Activated CD4-positive, alpha-beta T cell treated with anti-CD3 and anti-CD28 coated beads for 1 hour (primary cell): ENCODE measurements around the gene HAGHL.
"Not testable (repeated sequence)": the region's sequence is repeated elsewhere in the genome, so short reads cannot be mapped to it uniquely, and the experiment has no call there.

Experiments used
- DNase-seq: peaks from one replicate; pipeline ENCODE4 v3.0.0-alpha.2; 2020

Gene HAGHL

DNA sequence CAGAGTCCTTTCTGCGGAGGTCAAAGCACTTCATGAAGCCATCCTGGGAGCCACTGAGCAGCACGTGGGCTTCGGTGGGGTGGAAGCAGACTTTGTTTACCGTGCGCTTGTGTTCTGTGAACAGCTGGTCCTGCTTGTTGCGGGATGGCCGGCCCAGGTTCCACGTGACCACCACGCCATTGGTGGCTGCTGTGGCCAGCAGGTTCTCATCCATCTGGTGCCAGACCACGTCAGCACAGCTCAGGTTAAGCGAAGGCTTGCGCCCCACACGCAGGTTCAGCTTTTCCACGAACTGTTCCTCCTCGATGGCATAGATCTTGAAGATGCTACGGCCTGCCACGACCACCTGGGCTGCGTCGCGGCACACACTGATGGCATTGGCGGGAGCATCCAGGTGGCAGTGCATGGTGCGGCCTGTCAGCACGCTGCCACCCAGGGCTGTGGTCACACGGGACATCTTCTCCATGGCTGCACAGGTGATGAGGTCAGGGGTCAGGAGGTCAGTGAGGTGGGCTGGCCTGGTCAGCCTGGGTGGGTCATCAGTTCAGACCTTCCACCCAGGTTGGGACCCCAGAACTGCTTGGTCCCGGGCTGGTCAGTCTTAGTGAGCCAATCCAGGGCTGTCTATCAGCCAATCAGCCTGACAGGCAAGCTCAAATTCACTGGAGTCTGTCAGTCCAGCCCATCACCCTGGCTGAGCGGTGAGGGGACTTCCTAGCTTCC, 37.6 kb upstream of the HAGHL start:
- DNase-seq: no peak

DNA sequence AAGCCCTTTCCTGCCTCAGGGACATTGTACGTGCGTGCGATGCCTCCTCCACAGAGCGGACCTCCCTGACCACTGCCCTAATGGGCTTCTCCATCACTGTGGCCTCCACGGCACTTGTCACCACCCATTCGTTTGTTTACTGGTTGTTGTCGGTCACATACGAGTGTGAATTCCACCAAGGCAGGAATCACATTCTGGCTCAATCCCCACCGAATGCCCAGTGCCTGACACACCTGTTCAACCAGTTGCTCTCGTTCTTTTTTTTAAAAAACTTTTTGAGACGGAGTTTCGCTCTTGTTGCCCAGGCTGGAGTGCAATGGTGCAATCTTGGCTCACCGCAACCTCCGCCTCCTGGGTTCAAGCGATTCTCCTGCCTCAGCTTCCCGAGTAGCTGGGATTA, 35.7 kb upstream of the HAGHL start:
- DNase-seq: not testable (repeated sequence)

DNA sequence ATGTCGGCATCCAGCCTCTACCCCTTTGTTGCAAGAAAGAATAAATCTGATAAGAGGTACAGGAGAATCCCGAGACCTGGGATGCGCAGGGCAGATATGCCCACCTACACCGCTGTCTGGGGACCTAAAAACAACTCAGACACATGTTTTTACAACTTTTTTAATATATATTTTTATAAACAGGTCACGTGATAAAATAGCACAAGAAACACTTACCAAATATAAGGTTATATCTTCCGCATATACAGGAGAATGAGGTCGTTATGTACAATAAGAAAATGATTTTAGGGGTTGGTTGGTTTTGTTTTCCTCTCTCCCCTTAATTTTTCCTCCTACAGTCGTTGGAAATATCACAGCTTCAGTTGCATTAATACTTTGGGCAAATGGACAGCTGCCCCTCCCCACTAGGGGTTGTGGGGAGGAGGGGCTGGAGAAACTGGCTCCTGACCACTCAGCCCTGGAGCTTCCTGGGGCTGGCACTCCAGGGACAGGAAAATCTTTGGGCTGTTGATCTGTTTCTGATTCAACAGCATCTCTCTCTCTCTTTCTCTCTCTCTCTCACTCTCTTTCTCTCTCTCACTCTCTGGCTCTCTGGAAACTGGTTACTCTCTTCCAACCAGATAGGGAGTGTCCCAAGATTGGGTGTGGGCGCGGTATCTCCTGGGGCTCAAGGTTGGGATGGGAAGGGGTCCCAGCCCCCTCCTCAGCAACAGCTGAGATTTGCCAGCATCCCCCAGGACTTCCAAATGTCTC, 34.4 kb upstream of the HAGHL start:
- no peak for DNase-seq

DNA sequence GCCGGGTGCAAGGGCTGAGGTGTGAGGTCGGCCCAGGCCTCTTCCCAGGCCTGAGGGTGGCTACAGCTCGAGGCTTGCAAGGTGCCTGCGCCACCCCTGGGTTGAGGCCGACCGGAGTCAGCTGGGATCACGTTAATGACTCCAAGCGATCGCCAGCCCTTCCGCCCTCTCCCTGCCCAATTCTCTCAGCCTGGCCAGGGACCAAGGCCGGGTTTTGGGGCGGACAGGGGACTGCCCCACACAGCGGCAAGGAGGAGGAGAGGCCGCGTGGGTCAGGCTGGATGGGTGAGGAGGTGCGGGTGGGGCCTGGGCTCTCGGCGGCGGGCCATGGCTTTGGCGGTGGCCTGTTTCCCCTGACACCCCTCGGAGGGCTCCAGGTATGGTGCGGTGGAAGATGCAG, 33.5 kb upstream of the HAGHL start:
- DNase-seq: no peak

DNA sequence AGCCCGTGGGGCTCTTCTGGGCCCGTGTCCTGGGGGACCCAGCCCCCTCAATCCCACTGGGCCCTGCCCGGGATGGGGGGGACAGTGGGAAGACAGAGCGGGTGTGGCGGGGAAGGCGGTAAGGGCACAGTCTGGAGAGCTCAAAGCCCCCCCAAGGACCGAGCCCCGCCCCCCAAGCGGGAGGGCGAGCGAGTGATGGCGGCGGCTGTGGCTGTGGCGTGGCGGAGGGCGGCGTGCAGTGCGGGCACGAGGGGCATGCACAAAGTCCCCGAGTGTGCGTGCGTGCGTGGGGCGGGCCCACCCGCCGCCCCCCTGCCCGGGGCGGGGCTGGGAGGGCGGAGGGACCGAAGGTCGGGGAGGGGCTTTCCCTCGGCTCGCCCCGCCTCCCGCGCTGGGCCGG, 33.1 kb upstream of the HAGHL start:
- no peak for DNase-seq

DNA sequence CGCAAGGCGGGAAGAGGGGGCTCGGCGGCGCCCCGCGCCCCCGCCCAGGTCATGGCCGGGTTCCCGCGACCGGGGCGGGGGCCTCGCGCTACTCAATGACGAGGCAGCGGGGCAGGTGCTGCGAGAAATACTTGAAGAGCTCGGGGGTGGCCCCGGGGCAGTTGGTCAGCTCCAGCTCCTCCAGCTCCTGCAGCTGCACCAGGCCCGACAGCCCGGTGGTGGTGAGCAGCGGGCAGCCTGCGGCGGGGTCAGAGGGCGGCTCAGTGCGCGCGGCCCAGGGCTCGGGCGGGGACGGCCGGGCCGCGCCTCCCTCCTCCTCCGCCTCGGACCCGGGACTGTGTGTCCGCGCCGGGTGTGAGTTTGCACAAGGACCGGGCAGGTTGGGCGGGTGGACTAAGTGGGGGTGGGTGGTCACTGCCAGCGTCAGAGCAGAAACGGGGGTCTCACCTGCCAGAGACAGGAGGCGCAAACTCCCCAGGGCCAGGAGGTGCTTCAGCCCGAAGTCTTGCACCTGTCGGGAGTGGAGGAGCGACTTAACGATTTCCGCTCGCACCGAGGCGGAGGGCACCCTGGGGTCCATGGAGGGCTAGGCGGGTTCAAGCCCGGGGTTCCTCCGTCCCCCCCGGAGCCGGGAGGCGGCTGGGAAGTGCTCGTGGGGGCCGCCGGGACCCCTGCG, 32.6 kb upstream of the HAGHL start:
- no peak for DNase-seq

DNA sequence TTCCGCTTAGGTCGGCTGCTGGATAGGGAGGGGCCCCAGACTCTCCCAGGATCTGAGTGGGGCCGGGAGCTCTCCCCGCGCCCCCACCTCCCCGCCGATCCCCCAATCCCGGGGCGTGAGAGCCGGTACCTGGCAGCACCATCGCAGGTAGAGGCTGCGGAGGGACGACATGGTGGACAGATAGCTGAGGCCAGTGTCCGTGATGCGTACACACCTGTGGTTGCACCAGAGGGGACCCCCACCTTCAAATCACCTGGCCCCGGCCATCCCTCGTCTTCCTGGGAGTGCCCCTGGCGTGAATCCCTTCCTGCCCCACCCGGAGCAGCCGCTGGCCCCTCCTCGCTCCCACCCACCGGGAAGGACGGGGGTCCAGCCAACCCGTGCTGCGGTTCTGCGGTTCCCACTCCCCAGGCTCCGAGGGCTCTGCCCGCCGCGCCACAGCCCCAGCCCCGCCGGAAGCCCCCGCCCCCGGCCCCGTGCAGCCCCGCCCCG, 32.0 kb upstream of the HAGHL start:
- DNase-seq: no peak

DNA sequence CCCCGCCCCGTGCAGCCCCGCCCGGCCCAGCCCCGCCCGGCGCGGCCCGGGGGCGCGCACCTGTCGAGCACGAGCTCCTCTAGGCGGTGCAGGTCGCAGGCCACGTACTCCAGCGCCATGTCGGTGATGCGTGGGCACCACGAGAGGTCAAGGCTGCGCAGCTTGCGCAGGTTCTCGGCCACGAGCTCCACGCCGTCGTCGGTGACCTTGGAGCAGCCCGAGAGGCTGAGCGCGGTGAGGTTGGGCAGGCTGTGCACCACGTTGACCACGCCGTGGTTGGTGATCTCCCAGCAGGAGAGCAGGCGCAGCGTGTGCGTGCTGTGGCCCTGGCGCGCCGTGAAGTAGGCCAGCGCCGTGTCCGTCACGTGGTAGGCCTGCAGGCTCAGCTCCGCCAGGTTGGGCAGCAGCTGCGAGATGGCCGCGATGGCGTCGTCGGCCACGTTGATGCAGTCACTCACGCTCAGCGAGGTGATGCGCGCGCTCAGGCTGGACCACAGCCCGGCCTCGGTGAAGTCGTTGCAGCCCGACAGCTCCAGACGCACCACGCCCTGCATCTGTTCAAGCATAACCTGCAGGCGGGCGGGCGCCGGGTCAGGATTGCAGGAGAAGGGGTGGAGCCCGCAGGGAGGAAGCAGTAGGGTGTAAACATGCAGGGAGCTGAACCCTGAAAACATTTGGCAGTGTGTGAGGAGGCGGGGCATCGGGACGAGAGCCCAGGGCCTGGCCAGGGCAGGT, 31.4 kb upstream of the HAGHL start:
- peak; percentile 61 for DNase-seq

DNA sequence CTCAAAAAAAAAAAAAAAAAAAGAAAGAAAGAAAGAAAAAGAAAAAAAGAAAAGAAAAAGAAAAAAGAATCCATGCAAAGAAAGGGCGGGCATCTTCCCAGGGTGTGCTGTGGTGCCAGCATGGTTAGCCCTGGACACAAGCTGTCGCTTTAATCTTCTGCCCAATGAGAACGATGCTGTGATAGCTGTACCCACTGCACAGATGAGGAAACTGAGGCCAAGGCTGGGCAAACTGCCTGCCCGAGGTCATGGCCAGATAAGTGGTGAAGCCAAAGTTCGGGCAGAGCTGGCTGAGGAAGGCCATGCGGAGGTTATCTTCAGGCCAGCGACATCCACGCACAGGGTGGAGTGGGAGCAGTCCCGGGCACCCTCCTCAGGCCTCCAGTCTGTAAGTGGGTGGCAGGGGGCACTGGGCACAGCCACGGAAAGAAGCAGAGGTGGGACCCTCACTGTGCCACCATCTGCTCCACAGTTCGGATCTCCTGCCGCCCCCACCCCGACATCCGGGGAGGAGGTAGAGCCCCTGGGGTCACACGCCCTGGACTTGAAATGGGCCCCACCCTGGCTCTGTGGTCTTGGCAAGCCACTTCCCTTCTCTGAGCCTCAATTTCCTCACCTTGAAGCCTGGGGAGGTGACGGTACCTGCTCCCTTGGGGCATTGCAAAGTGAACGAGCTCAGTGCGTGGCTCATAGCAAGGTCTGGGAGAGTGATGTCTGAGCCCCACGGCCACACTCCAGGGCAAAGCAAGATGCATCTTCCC, 27.8 kb upstream of the HAGHL start:
- no peak for DNase-seq

DNA sequence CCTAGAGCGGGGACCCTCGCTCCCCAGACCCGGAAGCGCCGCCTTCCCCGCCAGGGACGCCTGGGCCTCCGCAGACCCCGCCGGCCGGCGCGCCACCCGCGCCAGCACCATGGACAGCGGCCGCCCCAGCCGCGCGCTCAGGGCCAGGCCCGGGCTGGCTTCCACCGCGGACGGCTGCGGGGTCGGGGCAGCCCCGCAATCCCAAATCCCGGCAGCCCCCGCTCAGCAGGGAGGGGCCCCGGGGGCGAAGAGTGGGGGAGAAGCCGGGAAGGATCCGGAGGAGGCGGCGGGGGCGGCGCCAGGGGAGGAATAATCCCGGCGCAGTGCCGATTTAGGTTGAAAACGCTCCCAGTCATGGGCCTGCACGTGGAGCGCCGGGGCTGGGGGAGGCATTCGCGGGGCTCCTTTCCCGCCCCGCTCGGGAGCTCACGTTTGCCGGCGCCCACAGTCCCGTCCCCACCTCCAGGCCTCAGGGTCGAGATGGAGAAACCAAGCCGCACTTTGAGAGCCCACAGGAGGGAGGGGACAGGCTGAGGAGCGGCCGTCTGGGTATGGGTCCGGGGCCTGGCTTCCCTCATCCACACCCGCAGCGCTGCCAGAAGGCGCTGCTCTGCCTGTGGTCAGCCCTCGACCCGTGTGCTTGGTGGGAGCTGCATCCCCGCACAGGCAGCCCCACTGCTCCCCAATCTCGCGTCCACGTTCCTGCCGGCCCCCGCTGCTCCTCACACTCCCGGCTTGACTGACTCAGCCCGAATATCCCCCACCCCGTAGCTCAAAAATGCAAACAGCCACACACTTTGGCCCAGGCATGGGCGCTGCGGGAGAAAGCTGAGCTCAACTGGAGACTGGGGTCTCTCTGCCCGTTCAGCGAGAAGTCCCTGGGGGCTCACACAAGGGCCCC, 26.0 kb upstream of the HAGHL start:
- no peak for DNase-seq

DNA sequence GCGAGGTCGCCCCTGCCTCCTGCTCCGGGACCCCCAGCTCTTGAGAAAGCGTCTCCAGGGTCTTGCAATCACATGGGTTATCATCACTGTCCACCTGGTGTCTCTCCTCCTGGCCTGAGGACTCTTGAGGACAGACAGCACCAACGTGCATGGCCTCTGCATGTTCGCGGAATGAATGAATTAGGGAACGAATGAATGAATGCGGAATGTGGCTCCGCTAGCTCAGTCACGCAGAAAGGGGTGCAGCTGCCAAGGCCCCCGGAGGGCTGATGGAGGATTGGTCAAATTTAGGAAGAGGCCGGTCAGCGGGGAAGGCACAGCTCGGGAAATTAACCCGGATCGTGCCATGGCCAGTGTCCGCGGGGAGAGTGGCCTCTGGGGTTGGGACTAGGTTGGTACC, 24.6 kb upstream of the HAGHL start:
- DNase-seq: no peak

DNA sequence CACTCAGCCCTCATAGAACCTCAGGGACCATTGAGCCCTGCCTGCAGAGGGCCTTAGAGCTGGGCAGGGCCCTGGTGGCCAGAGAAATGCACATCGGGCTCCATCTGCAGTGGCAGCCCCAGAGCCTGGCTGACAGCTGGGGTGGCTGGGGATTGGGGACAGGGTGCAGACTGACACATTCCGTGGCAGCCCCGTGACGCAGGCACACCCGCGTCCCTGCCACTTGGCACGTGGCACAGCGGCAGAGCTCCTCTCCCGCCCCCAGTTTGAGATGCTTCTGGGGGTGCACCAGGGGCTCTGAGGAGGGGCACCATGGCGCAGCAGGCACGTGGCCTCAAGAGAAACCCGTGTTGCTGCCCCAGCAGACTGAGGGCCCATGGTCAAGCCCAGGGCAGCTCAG, 23.5 kb upstream of the HAGHL start:
- no peak for DNase-seq

DNA sequence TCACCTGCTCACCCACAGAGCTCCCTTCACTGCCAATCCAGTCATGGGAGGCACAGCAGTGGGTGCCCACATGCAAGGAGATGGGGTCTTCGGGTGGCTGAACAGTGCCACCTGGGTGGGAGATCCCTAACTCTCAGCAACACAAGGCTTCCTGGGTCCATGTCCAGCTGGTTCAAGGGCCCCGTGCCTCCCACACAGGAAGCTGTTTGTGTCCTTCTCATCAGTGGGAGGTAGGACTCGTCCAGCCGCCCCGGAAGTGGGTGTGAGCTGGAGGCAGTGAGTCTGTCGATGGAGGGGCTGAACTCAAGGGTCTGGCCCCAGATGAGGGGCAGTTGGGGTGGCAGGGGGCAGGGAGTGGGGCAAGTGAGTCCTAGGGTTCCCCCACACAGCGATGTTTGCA, 22.9 kb upstream of the HAGHL start:
- DNase-seq: no peak

DNA sequence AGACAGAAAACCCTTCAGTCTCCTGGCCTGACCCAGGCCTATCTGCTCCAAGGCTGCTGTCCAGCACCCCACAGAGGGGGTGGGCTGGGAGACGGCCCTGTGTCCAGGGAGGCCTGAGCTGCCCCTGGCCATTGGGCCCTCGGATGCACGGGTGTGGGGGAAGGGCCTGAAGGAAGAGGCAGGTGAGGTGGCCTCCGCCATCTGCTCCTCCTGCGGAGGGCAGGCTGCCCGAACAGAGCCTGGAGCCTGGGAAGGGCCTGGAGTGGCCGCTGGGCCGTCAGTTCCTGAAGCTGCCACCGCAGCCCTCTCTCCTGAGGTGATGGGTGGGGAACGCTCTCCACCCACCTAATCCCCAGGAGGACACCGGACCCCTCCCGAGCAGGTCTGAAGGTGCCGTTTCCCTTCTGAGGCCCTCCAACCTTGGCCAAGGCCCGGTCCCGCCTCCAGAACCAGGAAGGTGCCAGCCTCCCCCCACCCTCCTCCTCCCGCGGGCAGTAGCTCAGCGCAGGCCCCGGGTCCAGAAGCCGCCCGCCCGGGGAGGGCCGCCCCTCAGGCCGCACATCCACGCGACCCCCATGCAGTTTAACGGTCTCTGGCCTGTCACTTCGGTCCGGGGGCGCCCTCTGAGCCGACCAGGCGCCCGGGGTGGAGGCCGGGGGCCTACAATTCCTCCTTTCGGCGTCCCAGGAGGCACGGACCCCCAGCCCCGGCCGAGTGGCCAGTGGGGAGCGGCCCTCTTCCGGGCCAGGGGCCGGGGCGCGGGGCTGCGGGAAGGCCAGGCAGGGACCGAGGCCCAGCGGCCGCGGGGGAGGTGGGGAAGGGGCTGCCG, 22.1 kb upstream of the HAGHL start:
- DNase-seq: no peak

DNA sequence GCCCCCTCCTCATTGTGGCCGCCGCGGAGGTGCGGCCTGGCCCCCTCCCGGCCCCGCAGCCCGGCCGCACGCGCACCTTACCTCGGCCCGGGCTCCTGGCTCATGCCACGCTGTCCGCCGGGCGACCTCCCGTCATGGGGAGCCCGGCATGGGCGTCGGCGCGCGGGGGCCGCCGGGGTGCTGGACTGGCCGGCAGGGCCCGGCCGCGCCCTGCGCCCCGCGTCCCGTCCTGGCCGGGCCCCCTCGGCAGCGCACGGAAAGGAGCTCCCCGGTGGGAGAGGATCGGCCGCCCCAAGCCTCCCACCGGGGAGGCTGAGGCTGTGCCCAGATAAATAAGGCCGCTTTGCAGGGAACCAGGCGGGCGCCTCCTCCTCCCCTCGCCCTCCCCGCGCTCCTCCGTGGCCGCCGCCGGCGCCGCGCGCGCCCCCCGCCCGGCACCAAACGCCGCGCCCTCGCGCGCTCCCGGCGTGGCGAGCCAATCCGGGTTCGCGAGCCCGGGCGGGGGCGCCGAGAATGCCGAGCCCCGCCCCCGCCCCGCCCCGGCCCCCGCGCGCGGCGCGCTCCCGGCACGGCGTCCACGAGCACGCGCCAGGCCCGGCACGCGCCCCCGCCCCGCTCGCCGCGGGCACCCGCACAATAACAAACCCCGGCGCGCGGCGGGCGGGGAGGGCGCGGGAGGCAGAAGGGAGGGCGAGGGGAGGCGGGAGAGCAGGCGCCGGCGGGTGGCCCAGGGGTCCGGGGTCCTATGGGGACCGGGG, 21.3 kb upstream of the HAGHL start, which contains the start of gene FBXL16:
Gene FBXL16 (minus strand): TSS at position 371 of the 758 bp plus-strand sequence. CDS start 8,396 bp downstream, outside the sequence.
- no peak for DNase-seq

DNA sequence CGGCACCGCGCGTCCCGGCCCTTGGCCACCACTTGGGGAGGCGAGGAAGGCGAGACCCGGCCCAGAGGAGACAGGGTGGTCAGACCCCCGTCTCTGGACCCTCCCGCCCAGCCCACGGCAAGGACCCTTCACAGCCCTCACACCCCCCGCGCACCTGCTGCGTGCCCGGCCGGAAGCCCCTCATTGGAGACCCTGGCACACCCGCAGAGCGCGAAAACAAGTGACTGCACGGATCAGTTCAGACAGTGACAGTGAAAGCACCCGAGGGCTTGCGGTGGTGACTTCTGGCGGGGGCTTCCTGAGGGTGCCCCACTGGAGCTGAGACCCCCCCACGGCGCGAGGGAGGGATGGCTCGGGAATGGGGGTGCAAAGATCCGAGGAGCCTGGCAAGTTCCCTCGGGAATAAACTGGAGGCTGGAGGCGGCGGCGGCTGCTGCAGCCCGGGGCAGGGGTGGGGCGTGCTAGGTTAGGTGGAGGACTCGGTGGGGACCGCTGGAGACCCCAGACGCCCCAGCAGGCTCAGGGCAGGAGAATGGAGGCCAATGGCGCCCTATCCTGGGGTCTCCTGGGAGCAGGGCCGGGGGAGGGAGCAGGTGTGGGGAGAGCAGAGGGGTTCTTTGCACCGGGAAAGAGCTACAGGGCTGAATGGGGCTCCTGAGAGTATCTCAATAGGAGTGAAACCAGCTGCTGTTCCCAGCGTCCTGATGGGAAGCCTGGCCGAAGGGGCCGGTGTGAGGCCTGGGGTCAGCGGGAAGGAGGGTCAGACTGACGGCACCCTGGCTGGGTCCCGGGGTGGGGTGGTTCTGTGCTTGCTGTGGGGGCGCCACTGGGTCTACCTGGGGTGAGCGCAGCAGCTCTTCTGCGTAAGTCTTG, 20.5 kb upstream of the HAGHL start:
- no peak for DNase-seq

DNA sequence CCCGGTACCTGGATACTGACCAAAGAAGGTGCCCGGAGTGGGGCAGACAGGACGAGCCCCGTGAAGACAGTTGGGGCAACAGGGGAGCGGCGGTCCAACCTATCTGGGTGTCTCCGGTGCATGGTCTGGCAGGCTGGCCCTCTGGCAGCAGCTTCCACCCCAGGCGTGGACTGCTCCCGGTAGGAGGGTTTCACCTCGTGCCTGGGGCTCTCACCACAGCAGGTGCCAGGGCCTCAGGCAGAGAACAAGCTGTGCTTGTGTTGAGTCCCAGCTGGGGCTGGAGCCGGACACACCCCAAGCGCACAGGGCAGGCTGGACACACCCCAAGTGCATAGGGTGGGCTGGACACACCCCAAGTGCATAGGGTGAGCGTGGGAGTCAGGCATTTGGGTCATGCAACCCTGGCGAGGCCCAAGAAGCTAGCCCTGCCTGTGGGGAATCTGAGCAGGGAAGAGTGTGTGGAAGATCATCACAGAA, 19.8 kb upstream of the HAGHL start:
- DNase-seq: no peak

DNA sequence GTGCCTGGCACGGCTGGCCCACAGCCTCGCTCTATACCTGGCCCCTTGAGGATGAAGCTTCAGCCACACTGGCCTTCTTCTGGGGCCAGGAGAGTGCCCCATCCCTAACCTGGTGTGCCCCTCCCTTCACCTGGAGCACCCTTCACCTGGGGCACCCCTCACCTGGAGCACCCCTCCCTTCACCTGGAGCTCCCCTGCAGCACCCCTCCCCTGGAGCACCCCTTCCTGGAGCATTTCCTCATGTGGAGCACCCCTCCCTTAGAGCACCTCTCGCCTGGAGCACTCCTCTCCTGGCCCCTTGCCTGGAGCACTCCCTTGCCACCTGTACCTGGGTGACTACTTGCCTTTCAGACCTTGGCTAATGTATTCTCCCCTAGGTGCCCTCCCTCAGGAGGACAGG, 18.9 kb upstream of the HAGHL start:
- no peak for DNase-seq
